ENCODE results near the gene TNS2.
"Not testable (repeated sequence)": the region's sequence is repeated elsewhere in the genome, so short reads cannot be mapped to it uniquely, and the experiment has no call there.

TNS2 gene, protein sequence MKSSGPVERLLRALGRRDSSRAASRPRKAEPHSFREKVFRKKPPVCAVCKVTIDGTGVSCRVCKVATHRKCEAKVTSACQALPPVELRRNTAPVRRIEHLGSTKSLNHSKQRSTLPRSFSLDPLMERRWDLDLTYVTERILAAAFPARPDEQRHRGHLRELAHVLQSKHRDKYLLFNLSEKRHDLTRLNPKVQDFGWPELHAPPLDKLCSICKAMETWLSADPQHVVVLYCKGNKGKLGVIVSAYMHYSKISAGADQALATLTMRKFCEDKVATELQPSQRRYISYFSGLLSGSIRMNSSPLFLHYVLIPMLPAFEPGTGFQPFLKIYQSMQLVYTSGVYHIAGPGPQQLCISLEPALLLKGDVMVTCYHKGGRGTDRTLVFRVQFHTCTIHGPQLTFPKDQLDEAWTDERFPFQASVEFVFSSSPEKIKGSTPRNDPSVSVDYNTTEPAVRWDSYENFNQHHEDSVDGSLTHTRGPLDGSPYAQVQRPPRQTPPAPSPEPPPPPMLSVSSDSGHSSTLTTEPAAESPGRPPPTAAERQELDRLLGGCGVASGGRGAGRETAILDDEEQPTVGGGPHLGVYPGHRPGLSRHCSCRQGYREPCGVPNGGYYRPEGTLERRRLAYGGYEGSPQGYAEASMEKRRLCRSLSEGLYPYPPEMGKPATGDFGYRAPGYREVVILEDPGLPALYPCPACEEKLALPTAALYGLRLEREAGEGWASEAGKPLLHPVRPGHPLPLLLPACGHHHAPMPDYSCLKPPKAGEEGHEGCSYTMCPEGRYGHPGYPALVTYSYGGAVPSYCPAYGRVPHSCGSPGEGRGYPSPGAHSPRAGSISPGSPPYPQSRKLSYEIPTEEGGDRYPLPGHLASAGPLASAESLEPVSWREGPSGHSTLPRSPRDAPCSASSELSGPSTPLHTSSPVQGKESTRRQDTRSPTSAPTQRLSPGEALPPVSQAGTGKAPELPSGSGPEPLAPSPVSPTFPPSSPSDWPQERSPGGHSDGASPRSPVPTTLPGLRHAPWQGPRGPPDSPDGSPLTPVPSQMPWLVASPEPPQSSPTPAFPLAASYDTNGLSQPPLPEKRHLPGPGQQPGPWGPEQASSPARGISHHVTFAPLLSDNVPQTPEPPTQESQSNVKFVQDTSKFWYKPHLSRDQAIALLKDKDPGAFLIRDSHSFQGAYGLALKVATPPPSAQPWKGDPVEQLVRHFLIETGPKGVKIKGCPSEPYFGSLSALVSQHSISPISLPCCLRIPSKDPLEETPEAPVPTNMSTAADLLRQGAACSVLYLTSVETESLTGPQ (N-terminal part only)

DNA sequence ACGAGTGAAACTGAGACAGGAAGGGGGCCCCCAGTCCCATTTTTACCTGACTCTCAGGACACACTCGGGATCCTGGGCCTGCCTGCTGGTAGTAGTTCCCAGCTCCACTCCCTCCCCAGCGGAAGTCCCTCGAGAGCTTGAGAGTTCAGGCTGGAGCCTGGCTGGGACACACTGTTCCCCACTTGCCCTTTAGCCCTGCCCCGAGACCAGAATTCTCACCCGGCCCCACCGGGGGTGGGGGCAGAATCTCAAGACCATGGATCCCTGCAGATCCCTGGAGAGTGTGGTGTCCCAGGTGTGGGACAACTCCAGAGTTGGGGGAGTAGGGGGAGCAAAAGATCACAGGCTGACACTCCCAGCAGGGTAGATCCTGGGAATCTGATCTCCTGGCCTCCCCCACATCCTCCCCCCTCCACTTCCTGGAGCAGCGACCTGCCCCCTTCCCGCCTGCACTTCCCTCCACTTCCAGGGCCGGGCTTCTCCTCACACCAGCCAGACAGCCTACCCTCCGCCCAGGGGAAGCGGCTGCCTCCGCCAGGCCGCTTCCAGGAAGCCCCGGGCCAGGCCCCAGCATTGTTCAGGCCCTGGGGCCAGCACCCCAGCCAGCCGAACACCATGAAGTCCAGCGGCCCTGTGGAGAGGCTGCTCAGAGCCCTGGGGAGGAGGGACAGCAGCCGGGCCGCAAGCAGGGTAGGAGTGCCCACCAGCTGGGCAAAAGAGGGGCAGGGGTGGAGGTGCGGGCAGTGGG lies at the start of gene TNS2:
Gene TNS2 (plus strand): TSS at position 495 of the 748 bp plus-strand sequence. CDS start 121 bp downstream, at position 616.
- peak; percentile 77 for DNase-seq

DNA sequence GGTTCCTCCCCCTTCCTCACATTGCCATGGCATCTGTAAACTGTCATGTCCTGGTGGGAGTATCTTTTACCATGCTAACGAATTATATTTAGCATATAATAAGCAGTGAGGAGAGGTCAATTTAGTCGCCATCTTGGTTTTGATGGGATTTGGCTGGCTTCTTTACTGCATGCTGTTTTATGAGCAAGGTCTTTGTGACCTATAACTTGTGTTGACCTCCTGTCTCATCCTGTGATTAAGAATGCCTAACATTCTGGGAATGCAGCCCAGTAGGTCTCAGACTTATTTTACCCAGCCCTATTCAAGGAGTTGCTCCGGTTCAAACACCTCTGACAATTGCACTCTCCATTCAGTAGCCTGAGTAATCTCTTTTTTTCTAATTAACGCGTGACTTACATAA lies 45.7 kb upstream of the TNS2 start:
- DNase-seq = peak; percentile 15

GRCh38 chr12:53004582-53004981 lies 45.3 kb upstream of the TNS2 start:
- peak; percentile 27 for DNase-seq

DNA sequence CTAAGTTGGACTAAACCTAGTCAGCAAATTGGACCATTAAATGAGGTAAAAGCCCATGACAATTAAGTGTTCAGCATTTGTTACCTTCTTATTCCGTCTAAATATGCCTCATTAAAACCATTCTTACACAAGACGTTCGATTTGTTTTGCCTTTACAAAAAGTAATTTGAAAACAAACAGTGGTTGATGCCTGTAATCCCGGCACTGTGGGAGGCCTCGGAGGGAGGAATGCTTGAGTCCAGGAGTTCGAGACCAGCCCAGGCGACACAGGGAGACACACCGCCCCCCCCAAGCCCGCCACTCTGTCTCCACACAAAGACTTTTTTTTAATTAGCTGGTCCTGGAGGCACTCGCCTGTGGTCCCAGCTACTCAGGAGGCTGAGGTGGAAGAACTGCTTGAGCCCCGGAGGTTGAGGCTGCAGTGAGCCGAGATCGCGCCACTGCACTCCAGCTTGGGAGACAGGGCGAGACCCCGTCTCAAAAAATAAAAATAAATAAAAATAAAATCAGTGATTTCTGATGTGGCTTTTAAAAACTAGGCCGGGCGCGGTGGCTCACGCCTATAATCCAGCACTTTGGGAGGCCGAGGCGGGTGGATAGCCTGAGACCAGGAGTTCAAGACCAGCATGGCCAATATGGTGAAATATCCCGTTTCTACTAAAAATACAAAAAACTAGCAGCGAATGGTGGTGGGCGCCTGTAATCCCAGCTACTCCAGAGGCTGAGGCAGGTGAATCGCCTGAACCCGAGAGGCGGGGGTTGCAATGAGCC lies 44.5 kb upstream of the TNS2 start:
- DNase-seq = peak; percentile 69

DNA sequence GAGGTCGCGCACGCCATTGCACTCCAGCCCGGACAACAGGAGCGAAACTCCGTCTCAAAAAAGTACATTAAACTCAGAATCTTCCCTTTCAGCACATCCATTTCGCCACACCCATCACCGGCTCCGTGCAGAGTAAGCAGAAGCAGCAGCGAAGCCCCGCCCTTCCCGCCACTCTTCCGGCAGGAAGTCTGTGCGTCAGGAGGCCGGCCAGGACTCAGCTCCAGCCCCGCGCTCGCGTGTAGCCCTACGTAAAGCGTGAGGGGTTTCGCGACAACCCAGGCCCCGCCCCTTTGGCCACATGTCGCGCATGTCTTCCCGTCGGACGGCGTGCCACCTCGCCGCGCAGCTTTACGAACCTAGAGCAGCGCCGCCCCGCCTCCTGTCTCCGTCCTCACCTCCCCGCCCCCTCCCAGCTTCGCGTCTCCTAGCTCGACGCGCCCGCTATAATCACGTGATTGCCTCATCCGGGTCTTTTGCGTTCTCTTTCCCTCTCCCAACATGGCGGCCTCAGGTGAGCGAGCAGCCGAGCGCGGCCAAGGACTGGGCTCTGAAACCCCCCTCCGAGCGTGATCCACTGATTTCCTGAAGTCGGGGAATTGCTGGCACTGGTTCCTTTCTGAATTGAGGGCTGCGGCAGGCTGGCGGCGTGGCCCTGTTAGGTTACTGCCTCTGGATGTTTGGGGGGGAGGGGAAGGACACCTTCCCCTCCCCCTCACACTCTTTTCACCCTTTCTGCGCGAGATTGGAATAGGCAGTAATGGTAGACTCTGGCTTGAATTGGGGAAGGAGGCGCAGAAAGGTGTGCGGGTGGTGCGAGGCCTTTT lies 43.7 kb upstream of the TNS2 start, which contains the start of gene EIF4B:
Gene EIF4B (plus strand): TSS at position 471 of the 824 bp plus-strand sequence. CDS start 28 bp downstream, at position 499.
- peak; percentile 100 for DNase-seq

- DNase-seq = peak; percentile 91
Observed at GRCh38 chr12:53006810-53007309, 43.0 kb upstream of the TNS2 start.

- no peak for DNase-seq
Observed at GRCh38 chr12:53007343-53007742, 42.5 kb upstream of the TNS2 start.

DNA sequence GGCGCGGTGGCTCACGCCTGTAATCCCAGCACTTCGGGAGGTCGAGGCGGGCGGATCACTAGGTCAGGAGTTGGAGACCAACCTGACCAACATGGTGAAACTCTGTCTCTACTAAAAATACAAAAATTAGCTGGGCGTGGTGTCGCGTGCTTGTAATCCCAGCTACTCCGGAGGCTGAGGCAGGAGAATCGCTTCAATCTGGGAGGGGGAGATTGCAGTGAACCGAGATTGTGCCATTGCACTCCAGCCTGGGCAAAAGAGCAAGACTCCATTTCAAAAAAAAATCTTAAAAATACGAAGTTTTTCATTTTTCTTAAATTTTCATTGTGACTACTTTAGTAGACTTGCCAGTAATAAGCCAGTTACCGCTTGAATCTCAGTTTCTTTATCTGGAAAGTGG lies 41.1 kb upstream of the TNS2 start:
- DNase-seq = not testable (repeated sequence)

DNA sequence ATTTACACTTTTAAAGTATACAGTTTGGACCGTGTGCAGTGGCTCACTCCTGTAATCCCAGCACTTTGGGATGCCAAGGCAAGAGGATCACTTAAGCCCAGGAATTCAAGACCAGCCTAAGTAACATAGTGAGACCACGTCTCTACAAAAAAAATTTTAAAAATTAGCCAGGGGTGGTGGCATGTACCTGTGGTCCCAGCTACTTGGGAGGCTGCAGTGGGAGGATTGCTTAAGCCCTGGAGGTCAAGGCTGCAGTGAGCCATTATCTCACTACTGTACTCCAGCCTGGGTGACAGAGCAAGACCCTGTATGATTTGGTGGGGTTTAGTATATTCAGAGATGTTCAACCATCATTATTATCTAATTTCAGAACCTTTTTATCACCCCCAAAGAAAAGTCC lies 38.9 kb upstream of the TNS2 start:
- DNase-seq = no peak

DNA sequence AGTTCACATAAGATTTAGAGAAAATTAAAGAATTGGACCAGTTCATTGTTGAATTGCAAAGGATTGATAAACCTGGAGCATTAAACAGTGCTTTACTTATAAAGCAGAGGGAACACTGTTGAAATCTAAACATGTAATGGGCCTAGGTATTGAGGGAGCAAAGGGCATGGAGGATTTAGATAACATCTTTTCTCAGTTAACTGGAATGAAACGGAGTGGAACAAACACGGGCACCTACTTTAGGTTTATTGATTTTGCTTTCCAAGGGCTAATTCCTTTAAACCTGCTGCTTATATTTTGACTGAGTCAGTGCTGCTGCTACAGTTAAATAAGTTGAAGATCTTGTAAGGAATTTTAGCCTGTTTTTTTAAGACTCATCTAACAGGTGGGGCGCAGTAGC lies 38.0 kb upstream of the TNS2 start:
- no peak for DNase-seq

DNA sequence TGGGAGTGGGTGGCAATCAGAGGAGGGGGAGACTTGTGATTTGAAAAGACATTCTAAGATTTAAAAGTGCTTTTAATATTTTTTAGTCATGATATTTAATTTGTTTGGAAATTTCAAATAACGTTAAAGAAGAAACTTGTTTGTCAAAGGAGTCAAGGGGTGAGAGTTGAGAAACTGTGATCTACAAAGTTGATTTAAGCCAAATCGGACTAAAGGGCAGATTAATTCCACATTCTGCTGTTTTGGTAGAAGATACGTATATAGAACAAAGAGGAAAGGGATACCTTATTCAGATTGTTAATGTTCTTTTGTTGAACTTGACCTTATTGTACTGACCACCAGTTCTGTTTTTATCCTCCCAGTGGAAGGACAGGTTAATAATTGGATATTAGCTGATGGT lies 36.9 kb upstream of the TNS2 start:
- DNase-seq = no peak

DNA sequence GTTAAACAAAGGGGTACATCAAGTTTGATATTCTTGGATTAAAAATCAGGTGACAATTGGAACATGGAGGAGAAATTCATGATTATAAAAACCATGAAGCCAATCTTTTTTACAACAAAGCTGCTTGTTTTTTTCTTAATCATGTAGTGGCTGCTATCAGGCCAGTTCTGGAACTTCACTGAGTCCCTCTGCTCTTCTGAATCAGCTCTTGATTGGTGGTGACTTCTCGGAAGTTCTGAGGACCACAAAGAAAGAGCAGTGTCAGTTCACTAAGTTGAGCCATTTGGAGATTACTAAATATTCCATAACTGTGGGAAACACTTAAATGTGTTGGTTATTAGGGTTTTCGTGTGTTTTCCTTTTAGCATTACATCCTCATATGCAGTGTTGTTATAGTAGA lies 35.2 kb upstream of the TNS2 start:
- no peak for DNase-seq

GRCh38 chr12:53025250-53025649 lies 24.6 kb upstream of the TNS2 start:
- DNase-seq = no peak

DNA sequence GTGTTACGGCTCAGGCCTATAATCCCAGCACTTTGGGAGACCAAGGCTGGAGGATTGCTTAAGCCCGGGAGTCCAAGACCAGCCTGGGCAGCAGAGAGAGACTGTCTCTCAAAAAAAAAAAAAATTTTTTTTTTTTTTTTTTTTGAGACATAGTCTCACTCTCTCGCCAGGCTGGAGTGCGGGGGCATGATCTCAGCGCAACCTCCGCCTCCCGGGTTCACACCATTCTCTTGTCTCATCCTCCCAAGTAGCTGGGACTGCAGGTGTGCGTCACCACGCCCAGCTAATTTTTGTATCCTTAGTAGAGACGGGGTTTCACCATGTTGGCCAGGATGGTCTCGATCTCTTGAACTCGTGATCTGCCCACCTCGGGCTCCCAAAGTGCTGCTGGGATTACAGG lies 22.9 kb upstream of the TNS2 start:
- DNase-seq = not testable (repeated sequence)

DNA sequence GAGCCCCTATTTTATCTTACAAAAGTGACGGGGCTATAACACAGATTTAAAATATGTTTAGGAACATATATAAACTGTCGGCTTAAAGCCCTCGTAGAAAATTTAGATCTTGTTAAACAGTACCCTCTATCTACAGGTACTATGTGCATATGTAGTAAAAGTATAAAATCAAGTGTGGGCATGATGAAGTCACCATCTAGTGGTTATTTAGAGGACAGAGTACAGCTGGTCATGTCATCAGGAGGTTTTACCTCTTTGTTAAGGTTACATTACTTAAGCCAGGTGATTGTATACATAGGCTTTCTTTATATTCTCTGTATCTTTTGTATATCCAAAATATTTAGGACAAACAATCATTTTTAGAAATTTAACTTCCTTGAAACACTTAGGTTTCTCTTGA lies 18.2 kb upstream of the TNS2 start:
- no peak for DNase-seq

DNA sequence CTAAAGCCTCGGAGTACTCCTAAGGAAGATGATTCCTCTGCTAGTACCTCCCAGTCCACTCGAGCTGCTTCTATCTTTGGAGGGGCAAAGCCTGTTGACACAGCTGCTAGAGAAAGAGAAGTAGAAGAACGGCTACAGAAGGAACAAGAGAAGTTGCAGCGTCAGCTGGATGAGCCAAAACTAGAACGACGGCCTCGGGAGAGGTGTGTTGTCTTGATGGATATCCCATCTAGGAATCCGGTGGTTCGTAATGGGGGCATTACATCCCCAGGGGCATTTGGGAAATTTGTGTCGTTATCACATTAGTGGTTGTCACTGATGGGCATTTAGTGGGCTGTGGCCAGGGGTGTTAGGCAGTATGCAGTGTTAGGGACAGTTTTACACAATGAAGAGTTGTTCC lies 16.0 kb upstream of the TNS2 start:
- not testable (repeated sequence) for DNase-seq

DNA sequence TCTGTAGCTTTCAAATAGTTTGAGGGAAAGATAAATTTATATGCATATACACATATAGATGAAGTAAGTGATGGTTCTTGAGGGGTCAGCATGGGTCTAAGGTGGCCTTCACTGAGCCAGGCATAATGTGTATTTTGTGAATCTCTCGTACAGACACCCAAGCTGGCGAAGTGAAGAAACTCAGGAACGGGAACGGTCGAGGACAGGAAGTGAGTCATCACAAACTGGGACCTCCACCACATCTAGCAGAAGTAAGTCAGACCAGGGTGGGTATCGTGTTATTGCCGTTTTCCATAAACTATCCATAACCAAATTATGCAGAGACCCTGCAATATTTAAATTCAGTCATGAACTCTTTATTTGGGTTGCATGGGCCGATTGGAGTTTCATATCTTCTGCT lies 15.4 kb upstream of the TNS2 start:
- DNase-seq = no peak

GRCh38 chr12:53036802-53037201 lies 13.1 kb upstream of the TNS2 start:
- no peak for DNase-seq

- no peak for DNase-seq
Observed at GRCh38 chr12:53039851-53040250, 10.0 kb upstream of the TNS2 start.

Data from NCI-H69 (cell line).